ENCODE data around the gene APOBEC3A. TPM values are rescaled to one million over a fixed set of nuclear protein-coding genes. Genes with fewer than 3 reads are reported as not detected.
A peak's percentile ranks its signal among the peaks of the same experiment; 100 is the strongest.

Gene APOBEC3A
- total and polyA plus RNA-seq, 10 of the 15 experiments (the other 5 are each of a cell fraction or from before 2014, with no cell fraction given): 0.20 TPM; not detected in 9

DNA sequence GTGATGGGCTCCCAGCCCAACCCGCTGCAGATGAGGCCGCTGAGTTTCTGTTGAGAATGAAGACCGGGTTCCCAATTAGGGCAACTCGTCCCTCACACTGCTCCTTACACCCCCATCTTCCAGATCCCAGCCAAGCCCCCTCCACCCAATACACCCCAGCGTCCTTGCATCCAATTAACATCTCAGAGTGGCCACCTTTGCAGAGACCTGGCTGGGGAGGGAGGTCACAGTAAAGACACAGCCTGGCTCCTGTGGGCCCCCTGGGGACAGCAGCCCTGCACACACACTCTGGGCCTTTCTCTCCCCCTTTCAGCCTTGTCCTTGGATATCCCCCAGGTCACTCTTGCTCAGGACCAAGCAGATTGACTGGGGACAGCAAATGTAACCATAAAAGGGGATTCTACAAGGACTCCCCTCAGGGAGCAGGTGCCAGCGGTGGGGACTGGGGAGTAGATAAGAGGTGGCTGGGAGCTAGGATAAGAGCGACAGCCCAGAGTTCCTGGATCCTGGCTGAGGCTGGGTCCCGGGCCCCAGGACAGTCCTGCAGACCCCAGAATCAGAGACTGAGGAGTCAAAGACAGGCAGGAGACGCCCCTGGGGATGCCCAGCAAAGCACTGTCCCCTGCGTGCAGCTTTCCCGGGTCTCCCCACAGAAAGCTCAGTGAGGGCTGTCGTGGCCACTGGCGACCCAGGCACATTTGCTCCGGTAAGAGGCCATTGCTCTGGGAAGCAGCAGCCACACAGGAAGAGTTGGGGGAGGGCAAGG, 8.4 kb downstream of the APOBEC3A start:
- intact Hi-C loops (cut with micrococcal nuclease; ENCODE audit: unreplicated experiment) (no loop called here), in situ Hi-C loops (cut with MboI) (no loop called here)
- CTCF ChIA-PET: interaction anchor here (0.6 to 1.5 kb wide), 2 partner anchors 14 to 96 kb away, joined by 3 to 5 read pairs; no protein-coding TSS in a partner anchor
- POLR2A ChIA-PET: interaction anchor here (0.6 kb wide), 2 partner anchors 38 to 151 kb away, joined by 3 read pairs; no protein-coding TSS in a partner anchor
- no TSS peak for BruUV-seq (replicated peaks)
- Histone ChIP-seq H3K4me3 (no peak overlapping the region), H3K9ac (ENCODE audit: control insufficient read depth, insufficient read depth, low read length) (no peak overlapping the region), H3K36me3 (ENCODE audit: control insufficient read depth in 2 of 2, insufficient read depth in 2 of 2, low read length in 1 of 2) (no peaks in the 10 kb centered on the region), H3K9me3 (replicated peaks; ENCODE audit: control insufficient read depth, insufficient read depth, low read length) (no peaks in the 10 kb centered on the region), H3K4me2 (ENCODE audit: control insufficient read depth, insufficient read depth) (no peak overlapping the region), H4K20me1 (ENCODE audit: control insufficient read depth, insufficient read depth) (no peaks in the 10 kb centered on the region), H3K79me2 (ENCODE audit: control insufficient read depth, insufficient read depth, low read length) (no peaks in the 10 kb centered on the region), H3K4me1 (ENCODE audit: control insufficient read depth, insufficient read depth, low read length) (peaks cover 9% of the 10 kb centered on the region), H3K27me3 (replicated peaks in 1 of 2; ENCODE audit: control insufficient read depth in 2 of 2, insufficient read depth in 2 of 2, low read length in 1 of 2) (no peaks in the 10 kb centered on the region), H3K27ac (ENCODE audit: control insufficient read depth, insufficient read depth) (no peak overlapping the region), H2AFZ (ENCODE audit: control insufficient read depth, low read depth, low read length) (no peak overlapping the region)
- SMC1A ChIA-PET (ENCODE audit: uncharacterized antibody, unreplicated experiment): no interaction called here
- FAIRE-seq (no peak), ATAC-seq (peak; percentile 22; the same call in 1 of the 3 replicates), DNase-seq (ENCODE audit: low read depth, low spot score) (no peak)
- TF ChIP-seq, protein P1, sequence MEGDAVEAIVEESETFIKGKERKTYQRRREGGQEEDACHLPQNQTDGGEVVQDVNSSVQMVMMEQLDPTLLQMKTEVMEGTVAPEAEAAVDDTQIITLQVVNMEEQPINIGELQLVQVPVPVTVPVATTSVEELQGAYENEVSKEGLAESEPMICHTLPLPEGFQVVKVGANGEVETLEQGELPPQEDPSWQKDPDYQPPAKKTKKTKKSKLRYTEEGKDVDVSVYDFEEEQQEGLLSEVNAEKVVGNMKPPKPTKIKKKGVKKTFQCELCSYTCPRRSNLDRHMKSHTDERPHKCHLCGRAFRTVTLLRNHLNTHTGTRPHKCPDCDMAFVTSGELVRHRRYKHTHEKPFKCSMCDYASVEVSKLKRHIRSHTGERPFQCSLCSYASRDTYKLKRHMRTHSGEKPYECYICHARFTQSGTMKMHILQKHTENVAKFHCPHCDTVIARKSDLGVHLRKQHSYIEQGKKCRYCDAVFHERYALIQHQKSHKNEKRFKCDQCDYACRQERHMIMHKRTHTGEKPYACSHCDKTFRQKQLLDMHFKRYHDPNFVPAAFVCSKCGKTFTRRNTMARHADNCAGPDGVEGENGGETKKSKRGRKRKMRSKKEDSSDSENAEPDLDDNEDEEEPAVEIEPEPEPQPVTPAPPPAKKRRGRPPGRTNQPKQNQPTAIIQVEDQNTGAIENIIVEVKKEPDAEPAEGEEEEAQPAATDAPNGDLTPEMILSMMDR (IDR thresholded peaks at IDR 0.05 in 2 of 3, conservative IDR thresholded peaks at IDR 0.05 in 1 of 3; ENCODE audit: control insufficient read depth in 2 of 3, extremely low read depth in 1 of 3, insufficient read depth in 1 of 3, low read depth in 3 of 3, low read length in 3 of 3): peak in 1 of 3 experiments; percentile 7; a peak in 1 of 6 replicates
- TF ChIP-seq PAX5 (IDR thresholded peaks at IDR 0.05; ENCODE audit: borderline replicate concordance, low read depth, low read length): no peak
- WGBS (ENCODE audit: insufficient coverage, insufficient replicate concordance, low lambda C conversion rate, missing lambda C conversion rate): 60% methylated on average over 14 of the region's 14 CpGs
- RAD21 ChIA-PET (ENCODE audit: unreplicated experiment): interaction anchor here (0.8 kb wide), 1 partner anchor 96 kb away, joined by 3 read pairs; no protein-coding TSS in a partner anchor

DNA sequence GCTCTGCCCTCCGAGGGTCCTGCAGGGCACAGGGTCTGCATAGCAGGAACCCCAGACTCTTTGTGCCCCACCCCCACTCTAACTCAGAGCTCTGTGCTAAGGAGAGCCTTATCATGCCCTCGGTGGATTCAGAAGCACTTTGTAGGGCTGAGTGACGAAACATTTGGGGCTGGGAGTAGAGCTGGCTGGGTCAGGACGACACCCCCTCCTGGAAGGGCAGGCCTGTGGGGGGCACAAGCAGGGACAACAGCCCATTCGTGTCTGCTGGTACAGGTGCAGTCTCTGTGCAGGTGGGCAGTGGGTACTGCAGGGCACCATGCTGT, 8.9 kb downstream of the APOBEC3A start:
- intact Hi-C loops (cut with micrococcal nuclease; ENCODE audit: unreplicated experiment): no loop called here
- H3K27ac ChIP-seq (ENCODE audit: control insufficient read depth, insufficient read depth): no peak overlapping the region
- H3K36me3 ChIP-seq (ENCODE audit: control insufficient read depth in 2 of 2, insufficient read depth in 2 of 2, low read length in 1 of 2): no peaks in the 10 kb centered on the region
- H3K4me3 ChIP-seq: no peak overlapping the region
- no peaks in the 10 kb centered on the region for H3K27me3 ChIP-seq (replicated peaks in 1 of 2; ENCODE audit: control insufficient read depth in 2 of 2, insufficient read depth in 2 of 2, low read length in 1 of 2)
- peaks cover 9% of the 10 kb centered on the region for H3K4me1 ChIP-seq (ENCODE audit: control insufficient read depth, insufficient read depth, low read length)
- FAIRE-seq (no peak), ATAC-seq (no peak), DNase-seq (ENCODE audit: low read depth, low spot score) (no peak)
- SMC1A ChIA-PET (ENCODE audit: uncharacterized antibody, unreplicated experiment): interaction anchor here (0.7 kb wide), 1 partner anchor 49 kb away, joined by 3 read pairs; no protein-coding TSS in a partner anchor
- no peaks in the 10 kb centered on the region for H3K79me2 ChIP-seq (ENCODE audit: control insufficient read depth, insufficient read depth, low read length)
- in situ Hi-C loops (cut with MboI): no loop called here
- no peaks in the 10 kb centered on the region for H4K20me1 ChIP-seq (ENCODE audit: control insufficient read depth, insufficient read depth)
- H3K9me3 ChIP-seq (replicated peaks; ENCODE audit: control insufficient read depth, insufficient read depth, low read length): no peaks in the 10 kb centered on the region
- RAD21 ChIA-PET (ENCODE audit: unreplicated experiment): interaction anchor here (0.7 to 0.8 kb wide), 2 partner anchors 14 to 96 kb away, joined by 3 read pairs; no protein-coding TSS in a partner anchor
- no peak overlapping the region for H2AFZ ChIP-seq (ENCODE audit: control insufficient read depth, low read depth, low read length)
- CTCF ChIA-PET: interaction anchor here (0.6 to 1.5 kb wide), 2 partner anchors 13 to 96 kb away, joined by 3 to 5 read pairs; no protein-coding TSS in a partner anchor
- no peak overlapping the region for H3K4me2 ChIP-seq (ENCODE audit: control insufficient read depth, insufficient read depth)
- no TSS peak for BruUV-seq (replicated peaks)
- no peak overlapping the region for H3K9ac ChIP-seq (ENCODE audit: control insufficient read depth, insufficient read depth, low read length)
- POLR2A ChIA-PET: interaction anchor here (0.6 kb wide), 2 partner anchors 38 to 151 kb away, joined by 3 read pairs; no protein-coding TSS in a partner anchor
- no peak for TF ChIP-seq IRF4 (IDR thresholded peaks at IDR 0.05; ENCODE audit: low read depth, low read length)
- TF ChIP-seq YY1 (IDR thresholded peaks at IDR 0.05; ENCODE audit: low read depth, low read length): no peak
- WGBS (ENCODE audit: insufficient coverage, insufficient replicate concordance, low lambda C conversion rate, missing lambda C conversion rate): 28% methylated on average over 5 of the region's 5 CpGs
